Measurements from ENCODE around the gene KCNJ11. TPM values are rescaled to one million over a fixed set of nuclear protein-coding genes. Genes with fewer than 3 reads are reported as not detected.
"Not testable (repeated sequence)": the region's sequence is repeated elsewhere in the genome, so short reads cannot be mapped to it uniquely, and the experiment has no call there.

The KCNJ11 gene
- total RNA-seq (2014; rRNA removed; shearing (Covaris generic)) = 0.33 and 0.82 TPM in 2 replicates
- 0.36 and 0.43 TPM in 2 replicates for polyA plus RNA-seq (2015; cell fraction: cytosol; rRNA removed)
- 0.33 and 0.48 TPM in 2 replicates for polyA plus RNA-seq (2015; cell fraction: nucleus; rRNA removed)

DNA sequence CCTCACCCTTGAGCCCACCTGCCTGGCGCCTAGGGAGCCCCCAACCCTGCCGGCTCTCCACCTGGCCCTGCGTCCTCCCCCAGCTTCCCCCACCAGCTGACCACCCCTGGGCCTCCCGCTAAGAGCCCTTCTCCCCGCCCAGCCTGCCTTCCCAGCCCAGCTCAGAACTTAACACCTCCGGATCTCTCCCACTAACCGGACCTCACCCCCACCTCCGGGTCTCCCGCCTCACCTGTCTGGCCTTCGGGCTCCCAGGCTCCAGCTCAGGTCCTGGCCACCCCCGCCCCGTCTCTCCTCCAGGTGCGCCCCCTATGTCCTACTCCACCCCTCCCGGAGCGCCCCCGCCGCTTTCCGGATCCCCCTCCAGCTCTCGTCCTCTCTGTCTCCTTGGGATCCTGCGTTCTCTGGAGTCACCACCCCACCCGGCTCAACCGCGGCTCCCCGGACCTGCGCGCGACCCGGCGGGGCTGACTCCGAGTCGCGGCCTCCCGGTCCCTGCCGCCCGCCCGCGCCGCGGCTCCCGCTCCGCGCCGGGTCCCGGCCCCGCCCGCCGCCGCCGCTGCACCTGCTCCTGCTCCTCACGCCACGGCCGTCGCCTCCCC is at the start of gene KCNJ11:
KCNJ11 (minus strand) TSS at position 51 of the 602 bp plus-strand sequence. CDS start 568 bp downstream, outside the sequence.
- no peak for DNase-seq (ENCODE audit: low read depth)

- DNase-seq (ENCODE audit: low read depth) = no peak
Observed at GRCh38 chr11:17437366-17437765, 48.9 kb upstream of the KCNJ11 start.

DNA sequence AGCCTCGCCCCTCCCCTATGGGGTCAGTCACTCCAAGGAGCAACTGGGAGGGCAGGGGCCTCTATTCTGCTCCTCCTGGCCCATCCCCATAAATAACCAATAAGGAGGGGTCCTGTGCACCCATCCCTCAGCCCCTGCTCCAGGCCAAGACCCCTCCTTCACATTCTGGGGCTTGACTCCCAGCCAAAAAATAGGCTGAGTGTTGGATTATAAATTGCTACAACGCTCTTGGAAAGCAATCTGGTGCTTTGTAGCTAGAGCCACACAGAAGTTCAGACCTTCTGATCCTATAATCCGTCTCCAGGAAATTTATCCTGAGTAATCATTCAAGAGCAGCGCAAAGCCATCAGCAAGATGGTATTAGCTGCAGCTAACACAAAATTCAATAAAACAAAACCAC is 45.6 kb upstream of the KCNJ11 start:
- no peak for DNase-seq (ENCODE audit: low read depth)

GRCh38 chr11:17432002-17432401 is 43.5 kb upstream of the KCNJ11 start:
- DNase-seq (ENCODE audit: low read depth) = no peak

GRCh38 chr11:17431139-17431538 is 42.7 kb upstream of the KCNJ11 start:
- no peak for DNase-seq (ENCODE audit: low read depth)

DNA sequence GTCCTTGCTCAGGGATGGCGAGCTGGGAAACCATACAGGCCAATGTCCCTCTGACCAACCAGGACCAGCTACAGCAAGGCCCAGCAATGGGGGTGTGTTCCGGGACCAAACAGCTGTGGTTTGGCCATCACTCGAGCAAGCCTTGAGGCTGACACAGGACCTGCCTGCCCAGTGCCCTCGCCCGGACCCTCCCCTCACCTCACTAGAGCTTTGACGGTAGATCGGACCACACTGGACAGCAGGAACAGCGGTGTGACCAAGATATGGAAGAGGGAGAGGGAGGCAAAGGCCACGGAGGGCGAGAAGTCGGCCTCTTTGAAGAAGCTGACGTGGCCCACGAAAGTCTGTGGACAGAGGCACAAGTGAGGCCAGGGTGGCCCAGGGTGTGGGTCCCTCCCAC is 42.2 kb upstream of the KCNJ11 start:
- DNase-seq (ENCODE audit: low read depth) = no peak

DNA sequence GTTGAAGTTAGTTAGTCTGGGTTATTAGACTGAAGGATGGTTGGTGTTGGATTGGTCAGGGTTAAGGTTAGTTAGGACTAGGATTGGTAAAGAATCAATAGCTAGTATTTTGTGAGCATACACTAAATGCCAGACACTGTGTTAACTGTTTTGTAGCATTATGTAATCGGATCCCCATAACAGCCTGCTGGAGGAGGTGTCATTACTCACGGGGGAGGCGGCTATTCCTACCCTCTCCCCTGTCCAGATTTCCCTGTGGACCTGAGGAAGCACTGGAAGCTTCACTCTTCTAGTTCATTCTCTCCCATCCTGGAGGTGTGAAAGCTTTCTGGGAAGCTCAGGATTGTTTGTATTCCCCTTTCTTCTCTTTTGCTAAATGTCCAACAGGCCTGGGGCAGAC is 40.5 kb upstream of the KCNJ11 start:
- DNase-seq (ENCODE audit: low read depth) = no peak

GRCh38 chr11:17428261-17428660 is 39.8 kb upstream of the KCNJ11 start:
- no peak for DNase-seq (ENCODE audit: low read depth)

- DNase-seq (ENCODE audit: low read depth) = not testable (repeated sequence)
Observed at GRCh38 chr11:17426233-17426632, 37.8 kb upstream of the KCNJ11 start.

GRCh38 chr11:17423533-17424310 is 35.3 kb upstream of the KCNJ11 start:
- DNase-seq (ENCODE audit: low read depth) = peak; percentile 25

DNA sequence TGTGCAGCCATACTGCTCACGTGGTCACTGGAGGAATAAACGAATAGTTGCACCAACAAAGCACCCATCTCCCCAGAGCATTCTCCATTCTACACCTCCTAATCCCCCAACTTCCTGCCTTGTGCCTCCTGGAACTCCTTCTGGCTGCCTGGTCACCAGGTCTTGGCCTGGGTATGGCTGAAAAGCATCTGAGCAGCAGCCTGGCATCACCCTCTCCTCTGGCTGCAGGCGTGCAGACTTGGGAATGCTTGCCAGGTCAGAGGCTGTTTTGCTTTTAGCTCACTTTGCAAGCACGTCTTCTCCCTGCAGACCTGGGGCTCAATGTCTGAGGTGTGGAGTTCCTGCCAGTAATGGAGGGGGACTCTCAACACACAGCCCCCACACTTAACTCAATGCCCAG is 33.3 kb upstream of the KCNJ11 start:
- no peak for DNase-seq (ENCODE audit: low read depth)

DNA sequence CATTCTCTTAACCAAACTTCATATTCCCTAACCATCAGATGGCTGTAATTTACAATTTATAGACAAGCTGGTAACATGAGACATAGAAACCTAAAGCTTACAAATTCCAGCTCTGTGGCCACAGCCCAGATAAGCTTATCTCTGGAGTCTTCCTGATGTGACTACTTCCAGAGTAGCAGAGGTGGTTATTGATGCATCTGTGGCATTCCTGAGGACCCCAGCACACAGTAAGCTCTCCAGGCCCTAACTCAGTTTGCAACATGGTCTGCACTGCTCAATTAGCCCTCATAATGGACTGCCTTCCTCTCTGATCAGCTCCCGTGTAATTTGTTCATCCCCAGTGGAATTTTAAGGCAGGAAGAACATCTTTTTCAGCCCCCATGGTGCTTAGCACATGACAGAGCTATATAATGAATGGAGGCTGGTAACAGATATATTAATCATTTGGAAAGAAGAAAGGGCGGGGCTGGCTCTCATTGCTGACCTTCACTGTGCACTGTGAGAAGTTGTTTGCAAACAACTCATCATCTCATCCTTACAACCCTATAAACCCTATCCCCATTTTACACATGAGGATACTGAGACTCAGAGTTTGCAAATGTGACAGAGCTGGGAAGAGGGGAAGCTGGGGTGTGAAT is 30.1 kb upstream of the KCNJ11 start:
- DNase-seq (ENCODE audit: low read depth) = no peak

GRCh38 chr11:17416492-17416891 is 28.0 kb upstream of the KCNJ11 start:
- DNase-seq (ENCODE audit: low read depth) = no peak

- no peak for DNase-seq (ENCODE audit: low read depth)
Observed at GRCh38 chr11:17415523-17416104, 27.2 kb upstream of the KCNJ11 start.

DNA sequence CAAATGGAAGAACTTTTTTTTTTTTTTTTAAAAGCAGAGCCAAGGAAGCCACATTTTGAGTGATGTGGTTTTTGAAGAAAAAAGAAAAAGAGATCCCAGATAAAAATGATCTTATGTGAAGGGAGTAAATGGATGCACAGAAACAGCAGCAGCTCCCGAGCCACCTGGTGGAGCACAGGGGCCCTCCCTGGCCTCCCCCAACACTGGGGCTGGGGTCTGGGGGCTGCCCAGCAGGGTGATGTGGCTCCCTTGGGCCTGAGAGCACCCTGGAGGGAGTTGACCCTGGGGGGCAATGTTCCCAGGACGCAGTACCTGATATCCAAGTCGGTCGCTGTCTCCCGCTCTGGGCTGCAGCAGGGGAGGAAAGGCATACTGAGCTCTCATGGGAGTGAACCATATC is 26.5 kb upstream of the KCNJ11 start:
- no peak for DNase-seq (ENCODE audit: low read depth)

GRCh38 chr11:17414317-17414737 is 25.9 kb upstream of the KCNJ11 start:
- no peak for DNase-seq (ENCODE audit: low read depth)

DNA sequence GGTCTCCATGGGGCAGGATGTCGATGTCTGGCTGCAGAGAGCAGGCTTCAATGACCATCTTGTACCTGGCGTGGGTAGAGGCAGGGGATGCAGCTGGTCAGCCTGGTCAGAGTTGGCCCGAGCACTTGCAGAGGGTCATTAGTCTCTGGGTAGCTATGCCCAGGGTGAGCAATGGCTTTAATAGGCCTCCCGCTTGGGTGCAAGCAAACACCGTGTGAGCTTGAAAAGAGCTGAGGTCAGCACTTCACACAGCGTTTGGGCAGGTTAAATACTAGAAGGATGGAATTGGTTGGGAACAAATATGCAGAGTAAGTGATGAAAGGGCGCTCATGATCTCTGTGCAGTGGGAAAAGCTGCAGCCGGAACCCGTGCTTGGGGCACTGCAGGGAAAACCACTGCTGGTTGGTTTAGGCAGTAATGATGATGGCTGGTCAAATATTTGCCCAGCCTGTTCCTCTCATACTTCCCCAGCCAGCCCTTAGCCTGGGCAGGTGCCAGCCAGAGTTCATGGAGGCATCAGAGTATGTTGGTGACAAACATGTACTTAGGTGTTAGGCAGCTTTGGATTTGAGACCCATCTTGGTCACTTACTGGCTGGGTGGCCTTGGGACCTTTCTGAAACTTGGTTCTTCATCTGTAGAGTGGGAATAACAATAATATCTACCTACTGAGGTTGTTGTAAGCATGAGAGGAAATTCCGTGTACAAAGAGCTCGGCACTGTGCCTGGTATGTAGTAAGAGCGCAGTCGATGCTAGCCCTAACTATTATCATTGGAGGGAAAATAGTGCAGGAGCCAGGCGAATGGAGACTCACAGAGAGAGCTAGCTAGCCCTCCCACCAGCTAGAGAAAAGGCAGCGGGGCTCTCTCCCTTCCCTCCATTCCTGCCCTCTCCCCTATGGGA is 25.2 kb upstream of the KCNJ11 start:
- DNase-seq (ENCODE audit: low read depth) = no peak

DNA sequence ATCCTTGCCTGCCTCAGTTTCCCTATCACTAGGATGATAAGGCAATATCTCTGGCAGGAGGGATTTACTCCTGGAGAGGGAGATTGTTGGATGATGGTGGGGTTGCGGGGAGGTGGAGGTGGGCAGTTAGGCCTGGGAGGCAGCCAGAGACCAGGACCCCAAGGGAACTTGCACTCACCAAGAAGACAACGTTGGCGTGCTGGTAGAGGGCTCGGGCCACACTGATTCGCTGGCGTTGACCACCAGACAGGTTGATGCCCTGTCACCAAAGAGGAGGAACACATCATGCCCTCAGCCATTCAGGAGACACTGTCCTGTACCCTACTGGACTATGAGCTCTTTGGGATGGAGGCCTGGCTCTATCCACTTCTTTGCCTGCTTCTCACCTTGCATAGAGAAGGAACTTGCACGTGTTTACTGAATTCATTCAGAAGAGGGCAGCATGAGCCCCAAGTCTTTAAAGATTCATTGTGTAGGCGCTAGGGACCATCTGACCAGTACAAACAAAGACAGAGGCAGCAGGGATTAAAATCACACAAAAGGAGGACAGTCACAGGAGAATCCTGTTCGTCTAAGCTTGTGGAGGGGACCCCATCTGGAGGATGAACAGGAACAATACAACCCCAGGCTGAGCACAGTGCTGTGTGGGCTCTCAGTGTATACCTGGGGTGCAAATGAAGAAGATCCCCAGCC is 24.2 kb upstream of the KCNJ11 start:
- no peak for DNase-seq (ENCODE audit: low read depth)

DNA sequence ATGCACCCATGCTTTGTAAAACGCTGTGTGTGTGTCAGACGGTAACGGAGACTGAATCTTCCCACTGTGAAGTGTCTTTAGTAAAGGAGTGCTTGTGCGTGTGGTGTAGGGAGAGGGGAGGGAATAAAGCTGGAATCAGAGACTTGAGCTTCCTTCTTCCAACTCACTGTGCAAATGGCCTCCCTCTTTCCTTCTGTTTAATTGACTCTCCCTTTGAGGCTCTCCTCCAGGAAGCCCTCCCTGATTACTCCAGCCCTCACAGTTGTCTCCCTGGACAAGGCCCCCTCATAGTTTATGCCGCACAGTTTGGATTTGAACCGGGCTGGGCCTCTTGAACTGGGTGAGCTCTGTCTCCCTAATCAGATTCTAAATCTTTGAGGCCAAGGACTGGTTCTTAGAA is 23.0 kb upstream of the KCNJ11 start:
- no peak for DNase-seq (ENCODE audit: low read depth)
